ENCODE results near the gene SAMHD1.
"Not testable (repeated sequence)": the region's sequence is repeated elsewhere in the genome, so short reads cannot be mapped to it uniquely, and the experiment has no call there.

The SAMHD1 gene

DNA sequence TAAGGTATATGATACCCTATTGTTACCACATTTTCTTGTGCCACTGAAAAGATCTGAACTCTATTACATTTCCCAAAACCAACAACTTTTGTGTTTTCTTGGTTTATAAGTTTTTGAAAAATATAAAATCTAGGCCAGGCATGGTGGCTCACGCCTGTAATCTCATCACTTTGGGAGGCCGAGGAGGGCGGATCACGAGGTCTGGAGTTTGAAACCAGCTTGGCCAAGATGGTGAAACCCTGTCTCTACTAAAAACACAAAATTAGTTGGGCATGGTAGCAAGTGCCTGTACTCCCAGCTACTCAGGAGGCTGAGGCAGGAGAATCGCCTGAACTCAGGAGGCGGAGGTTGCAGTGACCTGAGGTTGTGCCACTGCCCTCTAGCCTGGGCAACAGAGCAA, 34.3 kb downstream of the SAMHD1 start:
- TF ChIP-seq, protein P1, sequence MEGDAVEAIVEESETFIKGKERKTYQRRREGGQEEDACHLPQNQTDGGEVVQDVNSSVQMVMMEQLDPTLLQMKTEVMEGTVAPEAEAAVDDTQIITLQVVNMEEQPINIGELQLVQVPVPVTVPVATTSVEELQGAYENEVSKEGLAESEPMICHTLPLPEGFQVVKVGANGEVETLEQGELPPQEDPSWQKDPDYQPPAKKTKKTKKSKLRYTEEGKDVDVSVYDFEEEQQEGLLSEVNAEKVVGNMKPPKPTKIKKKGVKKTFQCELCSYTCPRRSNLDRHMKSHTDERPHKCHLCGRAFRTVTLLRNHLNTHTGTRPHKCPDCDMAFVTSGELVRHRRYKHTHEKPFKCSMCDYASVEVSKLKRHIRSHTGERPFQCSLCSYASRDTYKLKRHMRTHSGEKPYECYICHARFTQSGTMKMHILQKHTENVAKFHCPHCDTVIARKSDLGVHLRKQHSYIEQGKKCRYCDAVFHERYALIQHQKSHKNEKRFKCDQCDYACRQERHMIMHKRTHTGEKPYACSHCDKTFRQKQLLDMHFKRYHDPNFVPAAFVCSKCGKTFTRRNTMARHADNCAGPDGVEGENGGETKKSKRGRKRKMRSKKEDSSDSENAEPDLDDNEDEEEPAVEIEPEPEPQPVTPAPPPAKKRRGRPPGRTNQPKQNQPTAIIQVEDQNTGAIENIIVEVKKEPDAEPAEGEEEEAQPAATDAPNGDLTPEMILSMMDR (IDR thresholded peaks at IDR 0.05; ENCODE audit: insufficient read depth, low read length, poor library complexity, severe bottlenecking) = no peak
- no peak overlapping the region for H3K4me3 ChIP-seq (replicated peaks; ENCODE audit: low read depth, low read length)
- DNase-seq (ENCODE audit: extremely low read depth, insufficient read length) = no peak
- no peaks in the 10 kb centered on the region for H3K27me3 ChIP-seq (replicated peaks; ENCODE audit: control insufficient read depth, insufficient read depth, low read length)
- peaks cover 4% of the 10 kb centered on the region for H3K36me3 ChIP-seq (ENCODE audit: control insufficient read depth, insufficient read depth, low read length)

DNA sequence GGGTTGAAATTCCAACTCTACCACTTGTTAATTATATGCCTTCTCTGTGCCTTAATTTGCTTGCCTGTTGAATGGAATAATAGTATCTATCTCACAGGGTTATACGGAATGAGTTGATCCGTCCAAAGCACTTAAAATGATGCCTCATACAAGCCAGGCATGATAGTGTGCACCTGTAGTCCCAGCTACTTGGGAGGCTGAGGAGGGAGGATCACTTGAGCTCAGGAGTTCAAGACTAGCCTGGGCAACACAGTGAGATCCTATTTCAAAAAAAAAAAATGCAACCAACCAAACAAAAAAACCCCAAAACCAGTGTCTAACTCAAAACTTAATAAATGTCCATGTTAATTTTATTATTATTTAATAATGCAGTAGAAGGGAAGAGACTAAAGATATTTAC, 35.3 kb downstream of the SAMHD1 start:
- no peak for DNase-seq (ENCODE audit: extremely low read depth, insufficient read length)
- no peak overlapping the region for H3K4me3 ChIP-seq (replicated peaks; ENCODE audit: low read depth, low read length)
- H3K27me3 ChIP-seq (replicated peaks; ENCODE audit: control insufficient read depth, insufficient read depth, low read length) = no peaks in the 10 kb centered on the region
- H3K36me3 ChIP-seq (ENCODE audit: control insufficient read depth, insufficient read depth, low read length) = peaks cover 4% of the 10 kb centered on the region
- TF ChIP-seq, protein P1 (IDR thresholded peaks at IDR 0.05; ENCODE audit: insufficient read depth, low read length, poor library complexity, severe bottlenecking) = no peak

GRCh38 chr20:36908603-36909002, 42.9 kb downstream of the SAMHD1 start:
- no peak for DNase-seq (ENCODE audit: extremely low read depth, insufficient read length)
- Histone ChIP-seq H3K27me3 (replicated peaks; ENCODE audit: control insufficient read depth, insufficient read depth, low read length) (no peaks in the 10 kb centered on the region), H3K36me3 (ENCODE audit: control insufficient read depth, insufficient read depth, low read length) (peaks cover 2% of the 10 kb centered on the region; the same call in 1 of the 2 replicates), H3K4me3 (replicated peaks; ENCODE audit: low read depth, low read length) (no peak overlapping the region)
- TF ChIP-seq, protein P1 (IDR thresholded peaks at IDR 0.05; ENCODE audit: insufficient read depth, low read length, poor library complexity, severe bottlenecking) = no peak

GRCh38 chr20:36906086-36906485, 45.4 kb downstream of the SAMHD1 start:
- DNase-seq (ENCODE audit: extremely low read depth, insufficient read length); H3K4me3 ChIP-seq (replicated peaks; ENCODE audit: low read depth, low read length); H3K27me3 ChIP-seq (replicated peaks; ENCODE audit: control insufficient read depth, insufficient read depth, low read length); H3K36me3 ChIP-seq (ENCODE audit: control insufficient read depth, insufficient read depth, low read length): not testable (repeated sequence)

DNA sequence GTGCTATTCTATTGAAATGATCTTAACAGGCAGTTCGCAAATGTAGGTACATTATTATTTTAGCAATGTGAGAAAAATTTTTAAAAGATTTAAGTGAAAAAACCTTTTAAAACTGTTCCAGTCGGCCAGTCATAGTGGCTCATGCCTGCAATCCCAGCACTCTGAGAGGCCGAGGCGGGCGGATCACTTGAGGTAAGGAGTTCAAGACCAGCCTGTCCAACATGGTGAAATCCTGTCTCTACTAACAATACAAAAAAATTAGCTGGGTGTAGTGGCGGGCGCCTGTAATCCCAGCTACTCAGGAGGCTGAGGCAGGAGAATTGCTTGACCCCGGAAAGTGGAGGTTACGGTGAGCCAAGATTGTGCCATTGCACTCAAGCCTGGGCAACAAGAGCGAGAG, 45.9 kb downstream of the SAMHD1 start:
- H3K36me3 ChIP-seq (ENCODE audit: control insufficient read depth, insufficient read depth, low read length); DNase-seq (ENCODE audit: extremely low read depth, insufficient read length); H3K4me3 ChIP-seq (replicated peaks; ENCODE audit: low read depth, low read length); H3K27me3 ChIP-seq (replicated peaks; ENCODE audit: control insufficient read depth, insufficient read depth, low read length): not testable (repeated sequence)

DNA sequence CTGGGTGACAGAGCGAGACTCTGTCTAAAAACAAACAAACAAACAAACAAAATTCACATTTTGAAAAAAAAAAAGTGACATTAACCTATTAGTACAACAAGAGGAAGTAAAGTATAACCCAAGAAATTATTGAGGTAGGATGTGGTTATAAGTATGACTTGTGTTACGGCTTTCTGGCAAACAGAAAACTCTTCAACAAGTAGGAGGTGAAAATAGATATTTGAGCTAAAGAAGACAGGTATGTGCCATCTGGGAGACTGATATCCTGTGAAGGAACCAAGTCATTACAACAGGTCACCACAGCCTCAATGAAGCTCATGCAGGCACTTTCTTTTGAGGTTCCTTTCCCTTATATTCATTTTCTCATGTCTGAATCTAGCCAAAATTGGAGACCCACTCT, 46.8 kb downstream of the SAMHD1 start:
- Histone ChIP-seq H3K4me3 (replicated peaks; ENCODE audit: low read depth, low read length) (no peak overlapping the region), H3K36me3 (ENCODE audit: control insufficient read depth, insufficient read depth, low read length) (peaks cover 3% of the 10 kb centered on the region), H3K27me3 (replicated peaks; ENCODE audit: control insufficient read depth, insufficient read depth, low read length) (no peaks in the 10 kb centered on the region)
- TF ChIP-seq, protein P1 (IDR thresholded peaks at IDR 0.05; ENCODE audit: insufficient read depth, low read length, poor library complexity, severe bottlenecking) = no peak
- no peak for DNase-seq (ENCODE audit: extremely low read depth, insufficient read length)

DNA sequence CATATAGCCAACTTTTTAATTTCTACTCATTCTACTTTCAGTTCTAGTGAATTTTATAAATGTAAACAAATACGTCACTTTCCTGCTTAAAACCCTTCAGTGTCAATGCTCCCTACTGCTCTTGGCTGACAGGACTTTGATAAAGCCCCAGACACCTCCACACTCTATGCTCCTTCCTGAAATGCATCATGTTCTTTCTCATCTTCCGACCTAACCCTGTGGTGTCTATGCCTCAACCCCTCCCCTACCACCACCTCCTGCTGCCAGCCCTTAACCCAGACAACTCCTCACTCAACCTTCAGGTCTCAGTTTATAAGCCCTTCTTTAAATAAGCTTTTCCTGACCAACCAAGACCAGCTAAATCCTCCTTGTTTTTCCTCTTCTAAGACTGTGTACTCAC, 56.5 kb downstream of the SAMHD1 start:
- peaks cover 12% of the 10 kb centered on the region for H3K36me3 ChIP-seq (ENCODE audit: control insufficient read depth, insufficient read depth, low read length)
- TF ChIP-seq, protein P1 (IDR thresholded peaks at IDR 0.05; ENCODE audit: insufficient read depth, low read length, poor library complexity, severe bottlenecking) = no peak
- H3K4me3 ChIP-seq (replicated peaks; ENCODE audit: low read depth, low read length) = no peak overlapping the region
- DNase-seq (ENCODE audit: extremely low read depth, insufficient read length) = no peak
- H3K27me3 ChIP-seq (replicated peaks; ENCODE audit: control insufficient read depth, insufficient read depth, low read length) = no peaks in the 10 kb centered on the region

Measured in GM06990 (cell line).